ENCODE data around the gene SND1.

GRCh38 chr7:127751062-127751461 is 99.1 kb downstream of the SND1 start:
- TF ChIP-seq POLR2A (IDR thresholded peaks at IDR 0.05) (no peak), CTCF (IDR thresholded peaks at IDR 0.05) (no peak)
